Hematopoietic multipotent progenitor cell (in vitro differentiated cells): ENCODE measurements around the gene GLDC. TPM values are rescaled to one million over a fixed set of nuclear protein-coding genes. Genes with fewer than 3 reads are reported as not detected.
"Not testable (repeated sequence)": the region's sequence is repeated elsewhere in the genome, so short reads cannot be mapped to it uniquely, and the experiment has no call there.

Experiments
- DNase-seq, 3 donors: peaks; one replicate each; pipeline ENCODE4 v3.0.0-alpha.2; 2011 to 2015; ENCODE audit warnings: low read depth in 2 of 3, low spot score in 2 of 3
- total RNA-seq: library from RNA; depleted of rRNA; stranded (reverse); fragments of >200 nt; gene quantifications from one replicate; pipeline ENCODE4 v1.2.3, GENCODE V29; 2012

The GLDC gene
- total RNA-seq, 1 donor, result 0.27 TPM

DNA sequence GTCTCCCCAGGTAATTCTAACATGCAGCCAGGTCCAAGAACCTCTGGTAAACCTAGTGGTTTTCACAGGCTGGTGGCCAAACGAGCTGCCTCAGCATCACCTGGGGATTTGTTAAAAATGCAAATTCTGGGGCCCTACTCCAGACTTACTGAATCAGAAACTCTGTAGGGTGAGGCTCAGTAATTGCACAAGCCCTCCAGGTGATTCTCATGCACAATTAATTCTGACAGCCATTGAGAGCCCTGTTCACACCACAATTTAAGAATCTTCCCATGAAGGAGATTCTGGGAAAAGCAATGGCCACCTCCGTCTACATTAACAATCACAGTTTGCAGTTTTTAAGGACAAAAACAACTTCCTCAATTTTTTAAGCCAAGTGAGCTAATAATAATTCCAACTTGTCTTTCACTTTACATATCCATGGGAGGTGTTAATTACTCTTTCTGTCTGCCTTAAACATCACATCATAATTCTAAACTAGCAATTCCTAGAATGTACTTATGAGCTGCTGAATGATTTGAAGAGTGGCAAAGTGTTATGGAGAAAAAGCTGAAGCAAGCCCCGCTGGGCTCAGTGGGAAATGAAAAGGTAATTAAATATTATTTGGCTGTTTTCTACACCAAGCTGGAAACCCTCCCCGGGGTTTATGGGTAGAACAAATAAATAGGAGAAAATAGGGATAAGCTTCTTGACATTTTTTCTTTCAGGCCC lies 70.0 kb downstream of the GLDC start:
- DNase-seq, result no peak

DNA sequence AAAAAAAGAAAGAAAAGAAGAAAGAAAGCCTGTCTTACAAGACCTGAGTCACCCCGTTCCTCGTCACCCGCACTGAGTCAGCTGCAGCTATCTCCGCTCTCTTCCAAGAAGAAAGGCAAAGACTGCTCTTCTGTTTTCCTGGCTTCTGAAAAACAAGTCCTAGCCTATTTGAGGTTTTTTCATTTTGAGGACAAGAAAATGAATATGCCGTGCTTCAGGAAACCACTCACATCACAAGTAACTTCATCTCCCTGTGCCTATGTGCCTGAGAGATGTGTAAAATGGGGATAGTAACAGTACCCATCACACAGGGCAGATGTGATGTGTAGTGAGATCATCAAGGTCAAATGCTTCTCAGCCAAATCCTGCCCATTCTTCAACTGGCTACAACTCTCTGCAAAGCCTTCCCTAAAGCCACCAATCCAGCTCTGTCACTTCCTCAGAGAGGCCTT lies 78.4 kb downstream of the GLDC start:
- no peak for DNase-seq

DNA sequence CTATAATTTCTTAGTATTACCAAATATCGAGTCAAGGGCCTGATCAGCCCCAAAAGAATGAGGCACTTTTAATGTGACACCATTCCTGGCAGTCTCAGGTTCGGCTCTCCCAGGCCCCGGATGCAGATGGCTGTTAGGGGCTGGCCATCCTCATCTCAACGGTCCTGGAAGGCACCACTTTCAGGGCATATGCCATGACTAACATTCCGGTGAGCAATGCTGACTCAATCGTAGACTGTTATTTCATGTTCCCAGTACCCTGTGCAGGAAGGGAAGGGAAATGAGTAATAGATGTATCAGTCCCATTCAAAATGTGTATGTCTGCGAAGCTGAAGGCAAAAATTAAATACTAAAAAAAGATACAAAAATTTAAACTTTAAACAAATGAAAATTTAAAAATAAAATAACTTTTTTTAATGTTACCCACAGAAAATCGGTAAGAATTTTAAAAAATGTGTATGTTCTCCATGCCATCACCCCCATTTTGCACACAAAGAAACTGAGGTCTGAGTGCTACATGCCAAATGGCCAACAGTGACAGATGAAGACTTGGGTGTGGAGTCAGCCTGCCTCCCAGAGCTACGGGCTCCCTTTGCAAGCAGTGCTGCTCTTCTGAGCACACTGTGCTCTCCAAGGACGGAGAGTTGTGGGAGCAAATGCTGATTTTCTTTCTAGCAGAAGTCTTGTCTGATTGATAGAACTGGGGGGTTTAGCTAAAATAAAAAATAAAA lies 79.0 kb downstream of the GLDC start:
- no peak for DNase-seq

DNA sequence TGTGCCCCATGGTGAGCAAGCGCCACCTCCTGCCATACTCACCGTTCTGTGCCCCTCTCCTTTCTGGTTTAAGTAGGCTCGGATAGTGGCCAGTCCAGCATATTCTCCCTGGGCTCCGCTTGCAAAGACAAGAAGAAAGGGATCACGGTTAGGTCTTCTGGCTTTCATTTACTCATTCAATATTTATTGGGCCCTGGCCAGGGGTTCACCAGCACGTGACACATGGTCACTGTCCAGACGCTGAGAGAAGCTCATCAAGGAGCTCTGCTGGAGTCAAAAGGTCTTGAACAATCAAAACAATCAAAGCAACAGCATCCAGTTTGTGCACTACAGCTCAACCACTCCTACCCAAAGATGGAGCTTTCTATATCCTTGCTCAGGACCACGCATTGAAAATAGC lies 80.2 kb downstream of the GLDC start:
- no peak for DNase-seq

DNA sequence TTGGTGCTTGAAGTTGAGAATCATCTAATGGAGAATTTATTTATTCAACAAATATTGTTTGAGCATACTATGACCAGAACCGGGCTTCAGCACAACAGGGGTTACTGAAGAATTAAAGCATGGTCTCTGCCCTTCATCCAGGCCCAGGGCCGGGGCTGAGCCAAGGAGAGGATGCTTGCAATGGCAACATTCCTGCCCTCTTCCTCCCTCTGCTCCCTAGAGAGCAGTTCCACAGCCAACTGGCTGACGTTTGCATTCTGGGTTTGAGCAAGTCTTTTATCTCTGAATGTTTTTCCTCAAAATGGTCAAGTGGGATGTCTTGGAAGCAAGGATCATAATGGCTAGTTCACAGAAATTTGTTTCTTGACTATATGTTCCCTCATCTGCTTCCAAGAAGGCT lies 80.7 kb downstream of the GLDC start:
- DNase-seq, result no peak

DNA sequence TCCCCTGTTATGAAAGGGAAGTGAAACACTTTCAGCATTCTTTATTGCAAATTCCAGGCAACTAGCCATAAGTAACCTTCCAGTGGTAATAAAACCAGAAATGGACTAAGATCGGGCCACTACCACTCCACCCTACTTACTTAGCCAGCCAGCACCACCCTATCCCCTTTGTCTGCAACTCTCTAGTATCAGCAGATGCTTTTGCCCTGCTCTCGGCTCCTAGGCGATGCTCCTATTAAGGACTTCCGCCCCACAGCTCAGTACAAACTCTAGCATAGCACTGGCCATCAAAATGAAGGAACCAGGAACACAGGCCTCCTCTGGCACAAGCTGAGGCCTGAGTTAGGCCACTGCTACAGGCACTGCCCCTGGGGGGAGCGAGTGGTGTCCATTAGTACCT lies 81.2 kb downstream of the GLDC start:
- DNase-seq, result no peak

DNA sequence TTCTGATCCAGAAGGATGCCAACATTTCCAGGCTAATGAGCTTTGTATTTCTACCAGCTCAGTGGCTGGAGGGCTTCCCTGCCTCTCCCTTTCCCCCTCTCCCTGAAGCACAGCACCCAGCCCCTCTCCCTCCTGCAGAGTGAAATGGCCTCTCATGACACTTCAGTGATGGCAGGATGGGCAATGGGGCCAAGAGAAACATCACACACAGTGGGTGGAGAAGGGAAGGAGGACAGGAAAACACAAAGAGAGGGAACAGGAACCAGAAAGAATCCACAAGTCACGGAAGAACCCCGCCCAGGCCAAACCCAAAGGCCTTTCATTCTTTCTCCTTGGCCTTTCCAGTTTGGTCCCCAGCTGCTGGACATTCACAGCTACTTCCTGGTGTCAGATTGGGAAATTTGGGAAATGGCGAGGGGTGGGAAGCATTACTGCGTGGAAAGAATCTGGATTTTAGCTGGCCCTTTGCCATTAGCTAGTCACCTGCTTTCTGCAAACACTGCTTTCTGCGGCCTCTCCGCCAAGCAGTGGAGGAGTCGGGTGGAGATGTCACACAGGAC lies 82.6 kb downstream of the GLDC start:
- no peak for DNase-seq

DNA sequence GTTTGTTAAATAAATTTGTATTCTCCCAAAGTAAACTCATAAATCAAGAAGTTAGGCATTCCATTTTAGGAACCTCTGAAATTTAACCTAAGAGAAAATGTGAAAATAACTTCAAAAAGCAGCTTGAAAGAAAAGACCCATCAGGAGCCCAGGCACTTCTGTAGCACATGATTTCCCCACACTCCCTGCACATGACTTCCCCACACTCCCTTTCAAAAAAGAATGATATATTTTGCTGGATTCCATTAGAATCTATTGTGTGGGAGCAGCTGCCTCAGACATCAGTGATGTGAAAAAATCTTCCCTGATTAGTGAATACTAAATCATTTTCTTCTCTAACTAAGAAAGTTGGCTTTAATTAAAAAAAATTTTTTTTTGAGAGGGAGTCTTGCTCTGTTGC lies 83.3 kb downstream of the GLDC start:
- DNase-seq, result no peak

DNA sequence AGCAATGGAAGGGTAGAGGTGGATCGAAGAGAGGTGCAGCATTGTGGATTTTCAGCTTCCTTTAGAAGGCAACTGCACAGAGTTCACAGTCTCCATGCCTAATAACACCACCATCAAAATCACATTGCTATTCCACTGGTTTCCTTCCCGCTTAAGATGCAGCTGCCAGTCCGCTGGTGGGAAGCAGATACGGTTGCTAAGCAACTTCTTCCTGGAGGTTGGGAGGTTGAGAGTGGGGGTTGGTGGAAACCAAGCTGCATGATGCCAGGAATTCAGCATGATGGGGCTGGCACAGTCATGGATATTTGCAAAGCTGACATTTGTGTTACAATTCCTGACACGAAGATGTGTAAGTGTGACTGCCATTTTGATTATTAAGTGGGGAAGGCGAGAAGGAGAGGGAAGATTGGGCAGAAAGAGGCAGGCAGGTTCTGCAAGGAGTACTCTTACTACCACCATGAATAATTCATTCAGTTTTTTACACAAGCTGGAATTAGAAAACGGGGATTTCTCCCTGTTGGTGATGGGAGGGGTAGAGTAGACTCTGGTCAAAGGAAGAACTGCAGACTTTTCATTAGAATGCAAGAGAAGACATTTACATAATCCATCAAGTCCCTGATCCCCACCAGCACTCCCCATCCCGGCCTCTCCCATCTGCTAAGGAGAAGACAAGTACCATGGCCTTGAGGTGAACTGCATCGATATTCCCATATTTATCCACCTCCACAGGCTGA lies 87.5 kb downstream of the GLDC start:
- no peak for DNase-seq

DNA sequence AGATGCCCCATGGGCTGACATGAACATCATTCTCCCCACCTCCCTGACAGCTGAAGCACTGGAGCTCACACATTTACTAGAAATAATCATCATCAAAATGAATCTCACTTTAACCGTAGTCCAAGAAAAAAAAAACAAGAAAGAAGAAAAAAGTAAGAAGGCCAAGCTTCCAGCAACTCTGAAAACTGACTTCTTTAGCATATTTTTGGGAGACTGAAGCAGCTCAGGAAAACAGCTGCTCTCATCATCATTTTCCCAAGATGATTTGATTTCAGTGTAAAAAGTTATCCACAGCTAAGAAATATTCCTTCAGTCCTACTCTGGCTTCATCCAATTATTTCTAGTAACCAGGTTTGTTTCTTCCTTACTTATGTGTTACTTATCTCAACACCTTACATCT lies 91.7 kb downstream of the GLDC start:
- no peak for DNase-seq

DNA sequence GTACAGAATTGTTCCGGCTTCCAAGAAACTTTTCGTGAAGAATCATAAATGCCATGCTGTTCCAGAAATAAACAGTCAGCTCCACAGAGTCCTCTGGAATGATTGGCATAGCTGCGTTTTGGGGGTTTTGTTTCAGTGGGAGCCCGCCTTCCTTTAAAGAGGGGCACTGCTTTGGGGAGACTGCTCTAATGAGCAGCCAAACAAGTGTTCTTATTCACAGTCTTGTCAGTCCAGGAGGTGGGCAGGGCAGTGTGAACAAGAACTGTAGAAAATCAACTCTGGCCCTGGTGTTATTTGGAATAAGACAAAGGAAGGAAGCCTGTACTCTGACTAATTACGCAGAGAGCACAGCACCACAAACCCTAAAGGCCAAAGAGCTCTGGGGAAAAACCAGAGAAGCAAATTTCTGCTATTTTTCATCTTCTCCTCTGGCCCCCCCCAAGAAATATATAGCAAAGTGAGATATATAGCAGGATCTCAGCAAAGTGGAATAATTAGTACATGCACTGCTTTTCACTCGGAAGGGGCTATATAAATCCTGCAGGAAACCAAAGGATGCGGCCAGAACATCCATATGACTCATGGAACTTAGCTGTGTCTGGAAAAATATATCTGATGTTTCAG lies 92.9 kb downstream of the GLDC start:
- no peak for DNase-seq

DNA sequence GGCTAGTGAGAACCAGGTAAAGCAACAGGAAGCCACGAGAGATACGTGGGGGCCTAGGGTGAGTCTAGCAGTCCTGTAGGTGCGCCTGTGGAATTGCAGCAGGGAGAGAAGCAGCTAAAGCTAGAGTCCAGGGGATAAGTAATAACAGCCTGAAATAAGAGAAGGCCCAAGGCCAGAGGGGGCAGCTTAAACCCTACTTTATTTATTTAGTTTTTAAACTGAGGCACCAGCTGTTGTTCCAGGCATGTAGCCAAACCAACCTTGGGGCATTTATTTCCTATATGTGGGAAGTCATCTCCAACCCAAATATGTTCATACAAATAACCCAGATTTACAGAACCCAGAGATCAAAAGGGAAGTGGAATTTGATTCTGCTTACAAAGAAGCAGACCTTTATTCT lies 93.5 kb downstream of the GLDC start:
- DNase-seq, result no peak

DNA sequence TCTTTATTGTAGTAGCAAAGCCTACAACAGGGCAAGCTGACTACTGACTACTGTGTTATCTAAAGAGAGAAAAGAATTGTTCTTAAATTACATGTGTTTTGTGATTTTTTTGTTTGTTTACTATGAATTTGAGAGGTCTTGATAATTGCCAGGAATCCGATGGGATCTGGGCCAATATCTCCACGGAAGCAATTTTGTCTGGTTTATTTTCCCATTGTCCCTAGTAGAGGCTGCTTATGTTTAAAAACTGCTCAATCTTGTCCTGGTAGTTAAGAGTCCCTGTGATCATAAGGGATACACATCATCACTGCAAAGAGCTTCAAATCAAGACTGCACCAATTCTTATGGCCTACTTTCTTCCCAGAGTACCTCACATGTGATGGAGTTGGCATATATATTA lies 94.4 kb downstream of the GLDC start:
- no peak for DNase-seq

DNA sequence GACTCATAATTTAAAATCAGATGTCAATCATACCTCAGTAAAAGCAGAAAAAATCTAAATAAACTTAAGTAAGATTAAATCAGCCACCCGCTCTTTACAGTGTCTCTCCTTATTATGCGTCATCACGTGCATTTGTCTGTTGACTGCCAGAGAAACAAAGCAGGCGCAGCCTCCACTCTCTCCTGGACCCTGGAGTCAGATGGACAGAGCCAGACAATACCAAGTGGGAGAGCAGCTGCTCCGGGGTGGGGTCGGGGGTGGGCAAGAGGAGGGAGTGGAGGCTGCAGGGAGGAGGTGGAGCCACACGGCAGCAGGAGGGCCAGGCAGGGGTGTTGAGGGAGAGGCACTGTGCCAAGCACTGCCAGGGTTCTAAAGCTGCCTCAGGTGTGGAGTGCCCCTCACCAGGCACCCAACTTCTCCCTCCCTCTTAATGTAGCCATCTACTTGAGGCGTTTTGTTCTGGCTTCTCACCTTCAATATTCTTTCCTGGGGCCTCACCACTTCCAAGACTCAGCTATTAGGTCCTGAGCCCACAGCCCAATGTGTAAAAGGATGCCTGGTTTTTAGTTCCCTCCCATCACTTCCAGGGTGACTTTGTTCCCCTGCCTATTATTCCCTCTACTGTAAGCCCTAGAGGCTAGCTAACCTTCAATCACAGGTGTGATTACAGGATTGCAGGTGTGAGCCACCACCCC lies 96.3 kb downstream of the GLDC start:
- DNase-seq, result no peak

DNA sequence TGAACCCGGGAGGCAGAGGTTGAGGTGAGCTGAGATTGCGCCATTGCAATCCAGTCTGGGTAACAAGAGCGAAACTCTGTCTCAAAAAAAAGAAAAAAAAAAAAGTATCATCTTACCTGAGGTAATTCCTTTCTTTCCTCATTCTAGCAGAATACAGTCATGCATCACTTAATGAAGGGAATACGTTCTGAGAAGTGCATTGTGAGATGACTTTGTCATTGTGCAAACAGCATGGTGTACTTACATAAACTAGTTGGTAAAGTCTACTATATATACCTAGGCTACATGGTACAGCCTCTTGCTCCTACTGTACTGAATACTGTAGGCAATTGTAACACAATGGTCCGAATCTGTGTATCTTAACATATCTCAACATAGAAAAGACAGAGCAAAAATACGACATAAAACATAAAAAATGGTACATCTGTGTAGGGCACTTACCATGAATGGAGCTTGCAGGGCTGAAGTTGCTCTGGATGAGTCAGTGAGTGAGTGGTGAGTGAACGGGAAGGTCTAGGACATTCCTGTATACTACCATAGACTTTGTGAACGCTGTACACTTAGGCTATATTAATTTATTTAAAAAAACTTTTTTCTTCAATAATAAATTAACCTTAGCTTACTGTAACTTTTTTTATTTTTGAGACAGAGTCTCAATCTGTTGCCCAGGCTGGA lies 100.4 kb downstream of the GLDC start:
- no peak for DNase-seq

DNA sequence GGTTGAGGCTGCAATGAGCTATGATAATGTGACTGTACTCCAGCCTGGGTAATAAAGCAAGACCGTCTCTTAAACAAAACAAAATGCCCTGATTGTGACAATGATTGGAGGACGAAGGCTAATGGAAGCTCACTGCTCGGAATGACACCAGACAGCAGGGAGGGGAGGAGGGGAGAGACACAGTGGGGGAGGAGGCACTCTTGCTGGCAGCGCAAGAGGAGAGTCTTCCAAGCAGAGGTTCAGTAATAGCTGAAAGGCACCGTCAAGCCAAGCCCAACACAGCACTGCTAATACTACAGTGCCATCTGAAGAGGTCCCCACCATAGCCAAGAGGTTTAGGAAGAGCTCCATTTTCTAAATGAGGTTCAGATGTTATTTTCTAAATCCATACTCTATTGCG lies 102.3 kb downstream of the GLDC start:
- DNase-seq, result no peak

DNA sequence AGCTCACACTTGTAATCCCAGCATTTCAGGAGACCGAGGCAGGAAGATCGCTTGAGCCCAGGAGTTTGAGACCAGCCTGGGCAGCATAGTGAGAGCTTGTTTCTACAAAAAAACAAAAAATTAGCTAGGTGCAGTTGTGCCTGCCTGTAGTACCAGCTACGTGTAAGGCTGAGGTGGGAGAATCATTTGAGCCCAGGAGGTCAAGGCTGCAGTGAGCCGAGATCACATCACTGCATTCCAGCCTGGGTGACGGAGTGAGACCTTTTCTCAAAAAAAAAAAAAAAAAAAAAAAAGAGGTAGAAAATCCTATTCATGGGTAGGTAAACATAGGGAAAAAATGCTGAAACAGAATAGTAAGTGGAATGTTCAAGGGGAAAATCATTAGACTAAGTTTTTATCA lies 102.9 kb downstream of the GLDC start:
- not testable (repeated sequence) for DNase-seq

DNA sequence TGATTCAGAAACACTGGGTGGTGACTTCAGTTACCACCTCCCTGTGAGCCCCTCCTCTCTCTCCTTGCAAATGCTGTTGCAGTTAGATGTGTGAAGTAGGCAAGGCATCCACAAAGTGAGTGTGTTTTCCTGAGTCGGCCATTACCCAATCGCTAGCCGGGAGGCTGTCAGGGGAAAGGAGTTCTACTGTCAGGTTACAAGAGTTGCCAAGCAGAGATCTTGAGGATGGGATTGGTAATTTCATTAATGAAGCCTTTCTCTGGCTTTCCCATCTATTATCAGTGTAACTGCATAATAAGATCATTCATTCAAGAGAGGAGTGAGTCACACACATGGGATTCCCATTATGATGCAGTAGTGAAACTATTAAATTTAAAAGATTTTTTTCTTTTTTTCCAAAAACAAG lies 106.9 kb downstream of the GLDC start:
- no peak for DNase-seq

DNA sequence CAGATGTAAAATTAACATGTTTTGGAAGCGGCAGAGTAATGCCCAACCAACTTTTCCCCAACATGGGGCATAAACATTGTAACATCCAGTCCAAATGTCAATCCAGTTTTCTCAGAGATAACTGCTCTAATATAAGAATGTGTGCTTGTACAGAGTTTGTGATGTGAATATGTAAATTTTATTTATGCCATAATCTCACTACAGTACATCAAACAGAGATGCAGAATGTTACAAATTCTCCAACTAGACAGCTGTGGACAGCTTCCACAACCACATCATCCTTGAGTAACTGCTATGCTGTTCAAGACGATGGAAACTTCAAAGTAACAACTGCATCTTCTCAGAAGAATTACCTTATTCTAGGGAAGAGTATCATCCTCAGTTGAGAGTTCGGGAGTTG lies 109.9 kb downstream of the GLDC start:
- DNase-seq, result no peak
